GM19351 (cell line): ENCODE results near the gene ARHGAP25.

ENCODE experiments used
- ATAC-seq: cut with Tn5 transposase; IDR thresholded peaks from one replicate; pipeline ENCODE4 v1.9.1; 2021; ENCODE audit warnings: mild to moderate bottlenecking, moderate library complexity; ENCODE audit not compliant: unreplicated experiment

Gene ARHGAP25, protein sequence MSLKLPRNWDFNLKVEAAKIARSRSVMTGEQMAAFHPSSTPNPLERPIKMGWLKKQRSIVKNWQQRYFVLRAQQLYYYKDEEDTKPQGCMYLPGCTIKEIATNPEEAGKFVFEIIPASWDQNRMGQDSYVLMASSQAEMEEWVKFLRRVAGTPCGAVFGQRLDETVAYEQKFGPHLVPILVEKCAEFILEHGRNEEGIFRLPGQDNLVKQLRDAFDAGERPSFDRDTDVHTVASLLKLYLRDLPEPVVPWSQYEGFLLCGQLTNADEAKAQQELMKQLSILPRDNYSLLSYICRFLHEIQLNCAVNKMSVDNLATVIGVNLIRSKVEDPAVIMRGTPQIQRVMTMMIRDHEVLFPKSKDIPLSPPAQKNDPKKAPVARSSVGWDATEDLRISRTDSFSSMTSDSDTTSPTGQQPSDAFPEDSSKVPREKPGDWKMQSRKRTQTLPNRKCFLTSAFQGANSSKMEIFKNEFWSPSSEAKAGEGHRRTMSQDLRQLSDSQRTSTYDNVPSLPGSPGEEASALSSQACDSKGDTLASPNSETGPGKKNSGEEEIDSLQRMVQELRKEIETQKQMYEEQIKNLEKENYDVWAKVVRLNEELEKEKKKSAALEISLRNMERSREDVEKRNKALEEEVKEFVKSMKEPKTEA

DNA sequence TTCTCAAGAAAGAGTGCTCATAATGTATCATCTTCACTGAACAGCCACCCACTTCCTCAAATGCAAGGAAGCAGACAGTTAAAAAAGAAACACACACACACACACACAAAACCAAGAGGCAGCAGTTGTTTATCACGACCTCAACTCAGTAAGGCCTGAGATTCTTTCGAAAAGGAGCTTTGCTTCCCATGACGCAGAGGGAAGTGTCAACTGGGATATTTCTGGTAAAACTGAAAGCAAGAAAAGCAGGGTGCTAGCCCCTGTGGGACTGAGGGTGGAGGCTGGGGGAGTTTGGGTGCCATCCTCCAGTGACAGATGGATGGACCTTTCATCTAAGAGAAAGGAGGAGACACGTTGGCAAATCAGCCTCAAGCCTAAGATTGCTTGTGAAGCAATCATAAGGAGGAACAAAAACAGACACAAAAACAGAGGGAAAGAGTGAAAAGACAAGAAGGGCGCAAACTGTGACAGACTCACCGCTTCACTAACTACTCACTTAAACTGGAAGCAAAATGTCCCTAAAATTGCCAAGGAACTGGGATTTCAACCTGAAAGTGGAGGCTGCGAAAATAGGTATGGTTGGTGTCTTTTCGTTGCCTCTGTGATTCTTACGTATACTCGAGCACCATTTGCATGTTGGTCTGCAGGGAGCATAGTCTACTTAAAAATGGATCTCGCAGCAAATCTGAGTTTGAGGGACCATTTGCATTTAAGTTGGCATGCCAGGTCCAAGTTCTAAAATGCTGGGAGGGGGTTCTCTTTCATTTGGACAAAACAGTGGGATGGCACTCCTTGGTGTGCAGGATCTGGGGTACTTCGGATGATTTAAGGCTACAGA lies at the start of gene ARHGAP25:
Gene ARHGAP25, plus strand, starts transcription at position 124 of the 838 bp plus-strand sequence. Its CDS starts 389 bp downstream, at position 513.
- peak; percentile 58 for ATAC-seq

DNA sequence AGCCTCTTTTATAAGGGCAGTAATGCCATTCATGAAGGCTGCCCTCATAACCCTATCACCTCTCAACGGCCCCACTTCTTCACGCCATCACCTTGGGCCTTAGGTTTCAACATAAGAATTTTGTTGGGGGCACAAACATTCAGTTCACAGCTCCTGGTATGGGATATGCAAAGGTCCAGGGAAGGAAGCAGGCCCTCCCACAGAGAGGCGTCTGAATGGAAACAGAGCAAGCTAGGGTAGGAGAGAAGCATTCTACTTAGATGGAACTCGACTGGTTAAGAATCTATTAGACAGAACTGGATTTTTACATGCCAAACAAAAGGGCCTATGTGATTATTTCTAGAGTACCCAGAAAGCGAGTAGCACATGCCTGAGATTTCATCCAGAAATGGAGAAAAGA lies 48.4 kb upstream of the ARHGAP25 start:
- no peak for ATAC-seq

DNA sequence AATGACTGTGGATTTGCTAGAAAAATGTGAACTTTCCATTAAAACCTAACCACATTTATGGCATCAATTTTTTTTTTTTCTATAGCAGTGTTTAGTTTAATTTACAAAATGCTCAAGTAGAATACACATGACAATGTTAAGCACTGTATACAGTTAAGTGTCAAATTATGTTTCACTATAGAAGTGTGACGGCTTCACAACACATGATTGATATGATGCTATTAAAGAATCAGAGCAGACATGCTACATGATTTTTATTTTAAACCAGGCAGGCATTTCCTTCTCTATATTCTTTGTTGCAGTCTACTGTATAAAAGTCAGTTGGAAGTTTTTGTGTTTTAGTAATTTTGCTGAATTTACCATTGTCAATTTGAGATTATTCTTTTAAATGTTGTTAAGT lies 47.6 kb upstream of the ARHGAP25 start:
- no peak for ATAC-seq

DNA sequence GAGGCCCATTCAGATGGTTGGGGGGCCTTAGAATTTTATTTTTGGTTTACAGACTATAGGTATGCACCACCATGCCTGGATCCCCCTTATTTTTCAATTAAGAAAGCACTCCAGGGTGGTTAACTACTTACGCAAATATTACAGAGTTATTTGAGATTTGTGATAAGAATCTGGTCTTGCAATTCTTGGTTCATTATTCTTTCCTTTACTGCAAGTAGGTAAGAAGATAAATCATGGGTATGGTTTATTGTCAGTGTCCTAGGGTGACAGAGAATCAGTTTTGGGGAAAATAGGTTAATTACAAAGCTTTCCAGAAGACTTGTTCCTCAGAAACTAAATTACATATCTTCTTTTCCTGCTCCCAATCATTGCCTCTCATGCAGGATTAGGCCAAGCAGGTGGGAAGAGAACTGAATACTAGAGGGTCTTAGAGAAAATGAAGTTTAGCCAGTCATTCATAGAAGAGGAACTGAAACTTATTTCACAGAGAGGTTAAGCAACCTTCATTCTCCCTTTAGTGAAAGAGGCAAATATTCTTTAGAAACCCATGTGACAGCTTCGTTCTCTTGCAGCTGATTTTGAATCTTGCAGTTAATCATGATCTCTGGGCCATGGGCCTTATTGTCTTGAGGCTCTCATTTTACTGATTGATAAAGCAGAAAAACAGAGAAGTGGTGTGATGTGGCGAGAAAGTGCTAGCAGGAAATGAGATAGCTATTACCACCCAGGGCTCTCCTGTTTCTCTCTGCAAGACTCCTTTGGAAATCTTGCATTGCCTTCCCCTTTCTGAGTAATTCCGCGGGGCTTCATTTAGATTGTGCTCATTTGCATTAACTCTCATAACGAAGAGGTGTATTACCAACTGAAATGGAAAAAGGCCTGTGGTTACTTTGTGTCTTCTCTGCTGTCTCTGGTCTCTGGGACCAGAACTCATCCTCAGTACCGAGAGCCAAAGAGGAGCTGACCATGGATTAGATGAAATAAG lies 44.8 kb upstream of the ARHGAP25 start:
- peak; percentile 84 for ATAC-seq

DNA sequence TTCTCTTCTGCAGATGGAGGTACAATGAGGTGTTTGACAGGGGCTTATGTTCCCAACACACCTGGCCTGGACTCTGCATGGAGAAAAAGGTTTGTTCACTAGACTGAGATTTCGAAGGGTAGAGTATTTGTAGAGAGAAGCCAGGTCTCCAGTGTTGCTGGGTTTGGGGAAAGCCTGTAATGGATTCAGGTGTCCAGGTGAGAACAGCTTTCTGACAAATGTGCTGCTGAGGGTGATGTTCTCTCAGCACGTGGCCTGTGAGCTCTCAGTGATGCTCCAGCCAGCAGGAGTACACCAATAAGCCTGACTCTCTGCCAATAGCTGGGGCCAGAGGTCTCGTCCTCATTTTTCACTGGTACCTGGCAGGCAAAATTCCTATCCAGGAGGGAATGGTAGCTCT lies 43.8 kb upstream of the ARHGAP25 start:
- ATAC-seq, result no peak

DNA sequence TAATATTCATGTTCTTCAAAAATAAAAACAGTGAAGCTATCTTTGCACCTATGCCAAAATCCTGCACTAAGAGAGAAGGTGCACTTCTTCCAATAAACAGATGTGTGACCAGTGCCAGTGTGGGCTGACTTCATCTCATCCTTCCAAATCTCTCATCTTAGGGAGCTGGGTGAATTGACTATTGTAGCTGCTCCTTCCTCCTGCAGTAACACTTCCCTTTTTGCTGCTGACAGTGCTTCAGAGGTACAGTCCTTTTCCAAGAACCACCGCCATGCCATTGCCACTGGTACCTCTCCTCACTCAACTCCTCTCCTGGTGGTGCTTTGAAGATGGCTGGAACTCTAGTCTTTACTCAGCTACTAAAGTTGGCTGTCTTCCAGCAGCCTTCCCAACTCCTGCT lies 42.1 kb upstream of the ARHGAP25 start:
- no peak for ATAC-seq

DNA sequence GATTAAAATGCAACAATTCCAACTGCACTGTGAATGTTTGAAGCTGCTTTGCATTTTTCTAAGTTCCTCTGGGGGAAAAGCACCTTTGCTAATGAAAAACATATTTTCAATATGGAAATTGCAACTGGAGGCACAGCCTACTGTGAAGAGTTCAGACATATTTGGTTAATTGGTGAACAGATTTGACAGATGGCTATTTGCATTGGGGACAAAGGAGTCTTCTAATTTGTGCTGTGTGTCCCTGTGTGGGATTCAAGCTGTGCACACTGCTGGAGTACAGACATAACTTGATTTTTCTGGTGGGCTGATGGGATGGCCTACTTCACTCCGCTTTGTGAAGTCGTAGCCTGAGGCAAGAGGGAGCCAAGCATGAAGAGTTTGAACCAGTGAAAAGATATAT lies 40.7 kb upstream of the ARHGAP25 start:
- ATAC-seq, result no peak

DNA sequence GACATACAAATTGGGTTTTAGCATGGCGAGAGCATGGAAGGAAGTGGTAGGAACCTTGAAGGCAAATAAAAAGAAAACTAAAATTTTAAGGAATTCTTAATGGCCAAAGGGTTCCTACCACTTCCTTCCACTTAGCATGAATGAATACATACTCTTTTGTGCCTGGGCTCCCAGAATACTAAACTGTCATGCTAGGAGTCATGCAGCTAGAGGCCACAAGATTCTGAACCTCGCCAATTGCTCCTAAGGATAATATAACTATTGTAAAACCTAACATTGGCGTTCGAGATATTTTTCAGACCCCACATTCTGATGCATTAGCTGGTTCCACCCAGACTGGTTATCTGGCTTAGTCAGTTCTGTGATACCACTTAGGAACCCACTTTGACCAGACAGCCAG lies 38.6 kb upstream of the ARHGAP25 start:
- no peak for ATAC-seq

DNA sequence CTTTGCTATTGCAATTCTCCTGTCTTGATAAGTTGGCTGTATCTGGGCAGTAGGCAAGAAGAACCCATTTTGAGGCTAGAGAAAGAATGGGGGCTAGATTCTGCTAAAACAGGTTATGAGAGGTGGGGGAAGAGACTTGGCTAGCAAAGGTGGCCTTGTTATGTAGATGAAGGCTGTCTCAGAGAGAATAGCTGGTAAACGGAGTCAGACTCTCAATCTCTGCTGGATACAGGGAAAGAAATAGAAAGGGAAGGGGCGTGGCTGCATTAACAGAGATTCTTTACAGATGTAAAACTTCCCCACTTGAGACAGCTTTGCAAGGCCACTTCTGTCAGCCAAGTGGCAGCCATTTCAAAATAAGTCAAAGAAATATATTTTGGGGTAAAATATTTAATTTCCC lies 38.1 kb upstream of the ARHGAP25 start:
- ATAC-seq, result no peak

DNA sequence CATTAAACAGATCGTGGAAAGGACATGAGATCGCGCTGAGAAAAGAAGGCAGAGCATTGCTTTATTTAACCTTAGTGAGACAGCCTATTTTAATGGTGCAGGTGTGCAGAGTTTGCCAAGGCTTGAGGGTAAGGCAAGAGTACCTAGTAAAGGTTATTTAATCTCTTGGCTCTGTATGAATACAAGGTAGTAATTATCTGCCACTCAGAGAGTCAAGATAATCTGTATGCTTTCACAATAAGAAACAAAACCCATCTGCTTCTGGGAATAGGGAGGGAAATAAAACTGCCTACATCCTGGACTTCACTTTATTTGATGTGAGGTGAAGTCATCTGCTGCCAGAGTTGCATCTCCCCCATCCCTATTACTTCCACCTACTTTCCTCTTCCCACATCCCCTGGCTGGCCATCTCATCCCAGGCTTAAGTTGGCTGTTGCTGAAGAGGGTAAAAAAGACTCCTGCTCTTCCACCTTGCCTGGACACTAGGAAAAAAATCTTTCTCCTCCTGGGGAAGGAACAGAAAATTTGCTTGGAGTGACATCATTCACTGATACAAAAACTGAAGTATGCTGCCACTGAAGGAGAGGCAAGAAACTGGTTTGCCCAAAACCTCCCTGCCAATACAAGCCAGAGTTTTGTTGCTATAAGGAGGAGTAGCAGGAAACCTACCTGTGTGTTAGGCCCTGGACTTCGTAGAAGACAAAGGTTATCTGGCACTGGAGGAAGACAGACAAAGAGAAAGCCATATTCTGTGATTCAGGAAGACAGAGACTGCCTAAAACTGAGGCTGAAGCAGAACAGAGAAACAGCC lies 35.8 kb upstream of the ARHGAP25 start:
- ATAC-seq, result no peak

DNA sequence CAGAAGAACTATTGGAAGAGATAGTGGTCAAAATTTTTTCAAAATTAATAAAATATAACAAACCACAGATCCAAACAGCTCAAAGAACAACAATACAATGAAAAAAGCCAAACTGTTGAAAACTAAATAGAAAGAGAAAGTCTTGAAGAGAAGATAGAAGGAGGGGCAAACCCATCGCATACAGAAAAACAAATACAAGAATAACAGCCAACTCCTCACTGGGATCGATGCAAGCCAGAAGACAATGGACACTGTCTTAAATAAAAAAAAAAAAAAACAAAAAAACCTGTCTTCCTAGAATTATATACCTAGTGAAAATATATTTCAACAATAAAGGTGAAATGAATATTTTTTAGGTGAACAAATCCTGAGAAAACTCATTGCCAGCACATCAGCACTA lies 34.1 kb upstream of the ARHGAP25 start:
- ATAC-seq, result no peak

DNA sequence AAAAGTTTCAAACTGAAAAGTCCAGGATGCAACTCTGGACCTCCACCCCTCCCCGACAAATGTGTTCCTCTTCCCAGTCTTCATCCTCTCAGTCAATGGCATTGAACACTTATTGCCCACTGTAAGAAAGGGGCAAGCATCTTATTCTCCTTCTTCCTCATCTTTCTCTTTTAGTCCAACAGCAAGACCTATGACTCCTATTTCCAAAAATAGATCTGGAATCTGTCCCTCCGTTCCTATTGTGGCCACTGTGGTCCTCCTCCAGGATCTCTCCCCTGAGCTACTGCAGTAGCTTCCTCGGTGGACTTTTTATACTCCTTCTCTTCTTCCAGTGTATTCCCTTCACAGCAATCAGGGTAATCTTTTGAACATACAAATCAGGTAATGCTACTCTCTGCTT lies 28.0 kb upstream of the ARHGAP25 start:
- ATAC-seq, result no peak

DNA sequence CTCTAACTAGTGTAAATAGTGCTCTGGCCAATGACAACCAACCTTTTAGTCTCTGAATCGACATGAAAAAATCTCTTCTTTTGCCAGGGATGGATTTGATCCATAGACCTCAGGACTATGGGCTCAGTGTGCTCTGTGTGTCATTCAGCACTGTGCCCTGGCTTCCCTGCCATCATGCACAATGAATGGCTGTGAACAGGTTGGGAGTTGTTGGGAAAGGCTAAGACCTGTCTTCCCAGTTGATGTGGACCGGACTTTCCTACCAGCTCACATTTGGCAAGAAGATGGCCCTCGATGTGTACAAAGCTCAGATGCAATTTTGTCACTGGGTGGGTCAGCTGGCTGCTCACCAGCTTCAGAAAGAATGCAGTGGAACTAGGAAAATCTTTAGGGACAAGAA lies 26.0 kb upstream of the ARHGAP25 start:
- ATAC-seq, result no peak

DNA sequence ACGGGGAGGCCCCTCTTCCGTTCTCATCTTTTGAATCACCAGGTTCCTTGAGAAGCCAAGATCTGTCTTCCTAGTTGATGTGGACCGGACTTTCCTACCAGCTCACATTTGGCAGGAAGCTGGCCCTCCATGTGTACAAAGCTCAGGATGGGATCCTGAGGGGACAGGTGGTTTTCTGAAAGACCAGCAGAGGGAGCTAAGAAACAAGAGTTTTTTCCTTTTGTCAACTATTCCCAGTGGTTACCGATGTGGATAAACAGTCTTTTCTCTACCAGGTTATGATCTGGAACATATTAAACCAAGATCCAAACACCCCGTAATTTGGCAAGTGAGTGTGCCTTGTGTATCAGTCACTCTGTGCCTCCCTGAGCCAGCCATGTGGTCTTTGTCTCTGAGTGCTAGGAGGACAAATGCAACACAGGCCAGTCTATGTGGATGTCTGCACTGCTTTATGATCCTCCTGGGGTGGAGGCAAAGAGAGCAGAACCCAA lies 25.1 kb upstream of the ARHGAP25 start:
- peak; percentile 52 for ATAC-seq

DNA sequence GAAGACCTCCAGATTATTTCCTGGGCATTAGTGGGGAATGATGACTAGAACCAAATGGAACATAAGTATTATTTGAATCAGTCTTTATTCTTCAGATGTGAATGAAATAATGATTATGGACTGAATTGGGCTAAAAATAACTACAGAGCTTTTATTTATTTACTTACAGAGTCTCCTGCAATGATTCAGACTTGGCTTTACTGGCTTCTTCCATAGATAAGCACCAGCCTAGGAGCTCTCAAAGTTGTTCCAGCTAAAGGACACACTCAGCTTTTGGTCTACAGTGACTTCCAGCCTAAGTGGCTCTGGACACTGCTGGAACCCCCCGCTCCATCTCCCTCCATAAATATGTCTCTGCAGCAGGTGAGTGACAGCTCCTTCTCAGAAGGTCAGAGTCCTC lies 24.3 kb upstream of the ARHGAP25 start:
- ATAC-seq, result no peak

DNA sequence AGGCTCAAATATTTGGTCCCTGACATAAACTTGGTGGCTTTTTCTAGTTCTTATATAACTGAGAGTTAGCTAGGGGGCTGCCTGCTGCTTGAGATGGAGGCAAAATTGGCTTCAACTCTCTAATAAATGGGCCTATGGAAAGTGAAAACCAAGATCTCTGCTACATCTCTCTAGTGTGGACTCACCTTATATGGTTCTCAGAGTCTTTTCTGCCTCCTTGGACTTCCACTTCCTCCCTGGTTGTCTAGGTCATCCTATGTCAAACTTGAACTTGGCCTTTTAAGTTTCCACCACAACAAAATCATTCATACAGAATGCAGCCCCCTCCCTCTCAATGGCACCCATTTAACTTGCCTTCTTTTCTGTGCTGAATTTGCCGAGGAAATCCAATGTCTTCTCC lies 23.9 kb upstream of the ARHGAP25 start:
- peak; percentile 51 for ATAC-seq

DNA sequence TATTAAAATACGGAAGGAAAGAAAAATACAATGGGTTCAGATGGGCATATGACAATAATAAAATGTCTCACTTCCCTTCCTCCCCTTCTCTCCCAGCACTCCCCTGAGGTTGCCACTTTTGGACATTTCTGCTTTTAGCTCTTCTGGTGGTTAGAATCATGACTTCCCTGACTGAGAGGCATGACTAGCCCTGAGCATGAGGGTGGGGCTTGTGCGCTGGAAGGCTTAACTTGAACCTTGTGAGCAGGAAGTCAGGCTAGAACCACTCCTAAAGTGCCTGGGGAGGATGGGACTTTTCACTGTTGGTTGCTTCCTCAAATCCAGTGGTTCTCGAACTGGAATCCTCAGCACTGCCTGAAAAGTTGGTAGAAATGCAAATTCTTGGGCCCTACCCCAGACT lies 19.7 kb upstream of the ARHGAP25 start:
- peak; percentile 74 for ATAC-seq

DNA sequence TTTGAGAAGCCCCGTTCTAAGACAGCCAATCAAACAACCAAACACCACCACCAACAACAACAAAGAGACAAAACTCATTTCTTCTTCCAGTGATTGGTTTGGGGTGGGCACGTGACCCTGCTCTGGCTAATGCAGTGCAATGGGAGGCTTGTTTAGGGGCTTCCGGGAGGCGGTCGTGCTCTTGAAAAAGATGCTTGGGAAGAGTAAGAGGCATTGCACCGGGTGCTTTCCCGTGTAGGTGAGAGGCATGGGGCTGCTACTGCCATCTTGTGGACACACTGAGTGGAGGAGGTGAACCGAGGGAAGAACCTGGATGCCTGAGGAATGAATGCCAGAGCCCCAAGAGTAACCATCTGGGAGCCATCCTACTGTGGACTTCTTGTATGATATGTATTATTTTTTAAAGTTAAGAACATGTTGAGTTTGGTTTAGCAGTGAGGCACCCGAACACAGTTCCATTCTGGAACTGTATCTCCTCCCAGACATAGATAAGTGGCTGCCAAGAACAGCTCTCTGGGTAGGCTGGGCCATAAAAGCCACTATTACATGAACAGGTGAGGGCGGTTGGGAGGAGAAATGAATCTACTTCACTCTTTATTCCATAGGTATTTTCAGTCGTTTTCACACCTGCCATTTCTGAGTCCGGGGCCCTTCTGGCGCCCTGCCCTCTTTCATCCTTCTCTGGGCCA lies 19.1 kb upstream of the ARHGAP25 start:
- ATAC-seq, result peak; percentile 43
